Smooth muscle cell (in vitro differentiated cells): ENCODE results near the gene LARGE1. TPM values are rescaled to one million over a fixed set of nuclear protein-coding genes. Genes with fewer than 3 reads are reported as not detected.

Source experiments
- DNase-seq: peaks from one replicate; lab custom pipeline; 2025; ENCODE audit not compliant: unreplicated experiment; lab: John Stamatoyannopoulos, UW
- H2AFZ ChIP-seq: fragments of 200-600 bp; sonication (generic); 2 replicates; pipeline ENCODE4 v1.6.0; 2016; ENCODE audit warnings: antibody characterized with exemption, low read depth, mild to moderate bottlenecking
- H3F3A ChIP-seq: fragments of 200-600 bp; sonication (generic); 2 replicates; pipeline ENCODE4 v1.6.0; 2017; ENCODE audit warnings: antibody characterized with exemption, low read depth
- H3K27ac ChIP-seq: fragments of 200-600 bp; sonication (generic); 2 replicates; pipeline ENCODE4 v1.5.1; 2016; ENCODE audit warnings: low read depth, mild to moderate bottlenecking
- H3K27me3 ChIP-seq: fragments of 200-600 bp; sonication (generic); 2 replicates; pipeline ENCODE4 v1.6.1; 2016; ENCODE audit warnings: low read depth, mild to moderate bottlenecking
- H3K36me3 ChIP-seq: fragments of 200-600 bp; sonication (generic); 2 replicates; pipeline ENCODE4 v1.5.1; 2016; ENCODE audit warnings: low read depth
- H3K4me1 ChIP-seq: fragments of 200-600 bp; sonication (generic); 2 replicates; pipeline ENCODE4 v1.5.1; 2016; ENCODE audit warnings: low read depth
- H3K4me2 ChIP-seq: fragments of 200-600 bp; sonication (generic); 2 replicates; pipeline ENCODE4 v1.6.0; 2016; ENCODE audit warnings: mild to moderate bottlenecking
- H3K4me3 ChIP-seq: fragments of 200-600 bp; sonication (generic); 2 replicates; pipeline ENCODE4 v1.5.1; 2016; ENCODE audit warnings: mild to moderate bottlenecking
- H3K79me2 ChIP-seq: fragments of 200-600 bp; sonication (generic); 2 replicates; pipeline ENCODE4 v1.6.0; 2016; ENCODE audit warnings: low read depth, mild to moderate bottlenecking
- H3K9ac ChIP-seq: fragments of 200-600 bp; sonication (generic); 2 replicates; pipeline ENCODE4 v1.6.0; 2016; ENCODE audit warnings: low read depth
- H3K9me3 ChIP-seq: fragments of 200-600 bp; sonication (generic); replicated peaks from 2 replicates; pipeline ENCODE4 v1.5.1; 2016; ENCODE audit warnings: low read depth
- H4K20me1 ChIP-seq: fragments of 200-600 bp; sonication (generic); 2 replicates; pipeline ENCODE4 v1.6.0; 2016; ENCODE audit warnings: low read depth
- WGBS: methylation state at CpG from one replicate; pipeline ENCODE4 v1.1.7; 2016; ENCODE audit warnings: low lambda C conversion rate; 5-methylcytosine and 5-hydroxymethylcytosine counted together
- polyA plus RNA-seq: library from polyadenylated mRNA; unstranded; fragments of >200 nt; fragmentation: Nextera tagmentation; extraction: Ambion mirVana; gene quantifications from 2 replicates; pipeline ENCODE4 v1.2.1, GENCODE V29; 2016
- total RNA-seq: library from RNA; depleted of rRNA; stranded (reverse); fragments of >200 nt; gene quantifications from 2 replicates; pipeline ENCODE4 v1.2.3, GENCODE V29; 2014
- TF ChIP-seq, protein P1 (sequence below): fragments of 200-600 bp; sonication (generic); IDR thresholded peaks from 2 replicates; pipeline ENCODE4 v1.5.1; 2017; ENCODE audit warnings: borderline replicate concordance, mild to moderate bottlenecking, antibody characterized with exemption; ENCODE audit not compliant: insufficient read depth, poor library complexity, severe bottlenecking

The LARGE1 gene
- total and polyA plus RNA-seq, 2 experiments from 2014 or later, result 11.9 to 18.0 TPM

DNA sequence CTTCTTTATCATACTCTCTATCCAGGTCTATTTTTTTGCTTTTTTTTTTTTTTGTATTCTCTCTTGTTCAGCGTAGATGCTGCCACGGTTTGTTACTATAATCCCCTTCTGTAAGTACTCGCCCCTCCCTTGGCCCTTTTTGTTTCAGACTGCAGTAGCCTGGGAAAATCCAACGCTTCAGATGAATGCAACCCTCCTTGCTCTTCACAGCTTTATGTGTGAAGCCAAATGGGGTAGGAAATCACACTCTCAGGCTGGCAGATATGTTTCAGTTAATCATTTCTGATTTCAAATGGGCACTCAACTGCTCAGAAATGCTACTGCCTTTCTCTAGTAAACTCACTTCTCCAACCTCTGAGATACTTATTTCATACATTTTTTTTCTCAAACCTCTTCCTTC is 149.1 kb downstream of the LARGE1 start:
- Histone ChIP-seq H3K4me3 (no peak overlapping the region), H3K27me3 (no peaks in the 10 kb centered on the region), H3K27ac (no peak overlapping the region), H3K36me3 (no peaks in the 10 kb centered on the region), H2AFZ (no peak overlapping the region), H3K79me2 (no peaks in the 10 kb centered on the region), H3K4me2 (no peak overlapping the region), H3F3A (no peaks in the 10 kb centered on the region), H3K9ac (no peak overlapping the region), H3K4me1 (no peaks in the 10 kb centered on the region), H3K9me3 (no peaks in the 10 kb centered on the region), H4K20me1 (peaks cover 15% of the 10 kb centered on the region)
- WGBS, result 87% methylated on average over 4 of the region's 4 CpGs
- TF ChIP-seq, protein P1, sequence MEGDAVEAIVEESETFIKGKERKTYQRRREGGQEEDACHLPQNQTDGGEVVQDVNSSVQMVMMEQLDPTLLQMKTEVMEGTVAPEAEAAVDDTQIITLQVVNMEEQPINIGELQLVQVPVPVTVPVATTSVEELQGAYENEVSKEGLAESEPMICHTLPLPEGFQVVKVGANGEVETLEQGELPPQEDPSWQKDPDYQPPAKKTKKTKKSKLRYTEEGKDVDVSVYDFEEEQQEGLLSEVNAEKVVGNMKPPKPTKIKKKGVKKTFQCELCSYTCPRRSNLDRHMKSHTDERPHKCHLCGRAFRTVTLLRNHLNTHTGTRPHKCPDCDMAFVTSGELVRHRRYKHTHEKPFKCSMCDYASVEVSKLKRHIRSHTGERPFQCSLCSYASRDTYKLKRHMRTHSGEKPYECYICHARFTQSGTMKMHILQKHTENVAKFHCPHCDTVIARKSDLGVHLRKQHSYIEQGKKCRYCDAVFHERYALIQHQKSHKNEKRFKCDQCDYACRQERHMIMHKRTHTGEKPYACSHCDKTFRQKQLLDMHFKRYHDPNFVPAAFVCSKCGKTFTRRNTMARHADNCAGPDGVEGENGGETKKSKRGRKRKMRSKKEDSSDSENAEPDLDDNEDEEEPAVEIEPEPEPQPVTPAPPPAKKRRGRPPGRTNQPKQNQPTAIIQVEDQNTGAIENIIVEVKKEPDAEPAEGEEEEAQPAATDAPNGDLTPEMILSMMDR, result no peak
- DNase-seq, result no peak

DNA sequence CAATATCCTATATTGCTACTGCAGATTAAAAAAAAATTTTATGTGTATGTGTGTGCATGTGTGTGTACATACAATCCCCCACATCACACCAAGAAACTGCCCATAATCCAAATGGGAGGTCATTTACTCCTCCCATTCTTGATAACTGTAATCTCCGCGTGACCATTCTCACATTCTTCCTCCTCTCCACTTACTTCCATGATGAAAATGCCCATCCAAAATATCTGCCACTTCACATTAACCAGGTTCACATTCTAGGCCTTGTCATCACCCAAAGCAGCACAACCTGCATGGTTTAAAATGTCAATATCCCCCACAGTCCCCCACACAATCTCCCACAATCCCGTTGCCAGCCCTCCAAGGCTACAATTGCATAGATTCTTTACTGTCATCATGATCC is 149.6 kb downstream of the LARGE1 start:
- no peaks in the 10 kb centered on the region for H3K79me2 ChIP-seq
- H4K20me1 ChIP-seq, result peaks cover 15% of the 10 kb centered on the region
- H3K9me3 ChIP-seq, result no peaks in the 10 kb centered on the region
- H2AFZ ChIP-seq, result no peak overlapping the region
- no peaks in the 10 kb centered on the region for H3K36me3 ChIP-seq
- no peaks in the 10 kb centered on the region for H3K27me3 ChIP-seq
- H3F3A ChIP-seq, result no peaks in the 10 kb centered on the region
- H3K4me1 ChIP-seq, result no peaks in the 10 kb centered on the region
- no peak overlapping the region for H3K4me2 ChIP-seq
- no peak for DNase-seq
- H3K9ac ChIP-seq, result no peak overlapping the region
- TF ChIP-seq, protein P1, result no peak
- 95% methylated on average over 3 of the region's 3 CpGs for WGBS
- no peak overlapping the region for H3K4me3 ChIP-seq
- H3K27ac ChIP-seq, result no peak overlapping the region

GRCh38 chr22:33766091-33766490 is 154.2 kb downstream of the LARGE1 start:
- no peak overlapping the region for H3K9ac ChIP-seq
- H3K27ac ChIP-seq, result no peak overlapping the region
- H3K4me2 ChIP-seq, result no peak overlapping the region
- H3K4me1 ChIP-seq, result no peaks in the 10 kb centered on the region
- no peak overlapping the region for H2AFZ ChIP-seq
- H3K79me2 ChIP-seq, result no peaks in the 10 kb centered on the region
- no peaks in the 10 kb centered on the region for H3K9me3 ChIP-seq
- H3K4me3 ChIP-seq, result no peak overlapping the region
- DNase-seq, result no peak
- no peaks in the 10 kb centered on the region for H3F3A ChIP-seq
- H3K27me3 ChIP-seq, result no peaks in the 10 kb centered on the region
- WGBS, result 96% methylated on average over 7 of the region's 7 CpGs
- TF ChIP-seq, protein P1, result no peak
- H3K36me3 ChIP-seq, result no peaks in the 10 kb centered on the region
- peaks cover 11% of the 10 kb centered on the region for H4K20me1 ChIP-seq

GRCh38 chr22:33758961-33759360 is 161.3 kb downstream of the LARGE1 start:
- Histone ChIP-seq H3F3A (no peaks in the 10 kb centered on the region), H3K9me3 (no peaks in the 10 kb centered on the region), H3K4me2 (no peak overlapping the region)

More at GRCh38 chr22:33758961-33759360, 161.3 kb downstream of the LARGE1 start:
- no peak overlapping the region for H3K4me3 ChIP-seq
- no peaks in the 10 kb centered on the region for H3K36me3 ChIP-seq
- DNase-seq, result no peak
- no peak overlapping the region for H2AFZ ChIP-seq
- H3K4me1 ChIP-seq, result peaks cover 16% of the 10 kb centered on the region
- no peaks in the 10 kb centered on the region for H4K20me1 ChIP-seq
- TF ChIP-seq, protein P1, result no peak
- no peak overlapping the region for H3K9ac ChIP-seq
- H3K79me2 ChIP-seq, result no peaks in the 10 kb centered on the region
- H3K27me3 ChIP-seq, result no peaks in the 10 kb centered on the region
- H3K27ac ChIP-seq, result no peak overlapping the region
